ENCODE data around the gene PKLR.

GRCh38 chr1:155245163-155245524, 56.1 kb downstream of the PKLR start:
- TF ChIP-seq, protein P1, sequence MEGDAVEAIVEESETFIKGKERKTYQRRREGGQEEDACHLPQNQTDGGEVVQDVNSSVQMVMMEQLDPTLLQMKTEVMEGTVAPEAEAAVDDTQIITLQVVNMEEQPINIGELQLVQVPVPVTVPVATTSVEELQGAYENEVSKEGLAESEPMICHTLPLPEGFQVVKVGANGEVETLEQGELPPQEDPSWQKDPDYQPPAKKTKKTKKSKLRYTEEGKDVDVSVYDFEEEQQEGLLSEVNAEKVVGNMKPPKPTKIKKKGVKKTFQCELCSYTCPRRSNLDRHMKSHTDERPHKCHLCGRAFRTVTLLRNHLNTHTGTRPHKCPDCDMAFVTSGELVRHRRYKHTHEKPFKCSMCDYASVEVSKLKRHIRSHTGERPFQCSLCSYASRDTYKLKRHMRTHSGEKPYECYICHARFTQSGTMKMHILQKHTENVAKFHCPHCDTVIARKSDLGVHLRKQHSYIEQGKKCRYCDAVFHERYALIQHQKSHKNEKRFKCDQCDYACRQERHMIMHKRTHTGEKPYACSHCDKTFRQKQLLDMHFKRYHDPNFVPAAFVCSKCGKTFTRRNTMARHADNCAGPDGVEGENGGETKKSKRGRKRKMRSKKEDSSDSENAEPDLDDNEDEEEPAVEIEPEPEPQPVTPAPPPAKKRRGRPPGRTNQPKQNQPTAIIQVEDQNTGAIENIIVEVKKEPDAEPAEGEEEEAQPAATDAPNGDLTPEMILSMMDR (IDR thresholded peaks at IDR 0.05), result no peak
- TF ChIP-seq EZH2 (IDR thresholded peaks at IDR 0.05), result no peak
- TF ChIP-seq EZH2phosphoT487 (IDR thresholded peaks at IDR 0.05), result no peak

Measured in neural progenitor cell (in vitro differentiated cells).